ENCODE data around the gene MYRFL.
"Not testable (repeated sequence)": the region's sequence is repeated elsewhere in the genome, so short reads cannot be mapped to it uniquely, and the experiment has no call there.

MYRFL gene

DNA sequence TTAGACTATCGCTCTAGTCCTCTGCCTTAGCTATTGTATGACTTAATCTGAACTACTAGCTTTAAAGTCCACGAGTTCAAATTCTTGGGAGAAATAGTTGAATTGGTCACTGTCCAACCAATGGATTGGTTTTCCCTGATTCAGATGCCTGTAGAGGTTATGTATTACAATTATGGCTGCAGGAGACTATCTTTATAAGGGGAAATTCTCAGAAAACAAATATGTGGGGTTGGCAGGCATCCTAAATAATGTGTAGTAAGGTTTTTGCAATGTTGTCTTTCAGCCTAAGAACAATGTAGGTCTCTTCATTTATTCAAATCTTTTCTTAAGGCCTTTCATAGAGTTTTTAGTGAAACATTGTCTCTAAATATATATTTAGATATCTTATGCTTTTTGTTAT lies 26.9 kb downstream of the MYRFL start:
- TF ChIP-seq, protein P1, sequence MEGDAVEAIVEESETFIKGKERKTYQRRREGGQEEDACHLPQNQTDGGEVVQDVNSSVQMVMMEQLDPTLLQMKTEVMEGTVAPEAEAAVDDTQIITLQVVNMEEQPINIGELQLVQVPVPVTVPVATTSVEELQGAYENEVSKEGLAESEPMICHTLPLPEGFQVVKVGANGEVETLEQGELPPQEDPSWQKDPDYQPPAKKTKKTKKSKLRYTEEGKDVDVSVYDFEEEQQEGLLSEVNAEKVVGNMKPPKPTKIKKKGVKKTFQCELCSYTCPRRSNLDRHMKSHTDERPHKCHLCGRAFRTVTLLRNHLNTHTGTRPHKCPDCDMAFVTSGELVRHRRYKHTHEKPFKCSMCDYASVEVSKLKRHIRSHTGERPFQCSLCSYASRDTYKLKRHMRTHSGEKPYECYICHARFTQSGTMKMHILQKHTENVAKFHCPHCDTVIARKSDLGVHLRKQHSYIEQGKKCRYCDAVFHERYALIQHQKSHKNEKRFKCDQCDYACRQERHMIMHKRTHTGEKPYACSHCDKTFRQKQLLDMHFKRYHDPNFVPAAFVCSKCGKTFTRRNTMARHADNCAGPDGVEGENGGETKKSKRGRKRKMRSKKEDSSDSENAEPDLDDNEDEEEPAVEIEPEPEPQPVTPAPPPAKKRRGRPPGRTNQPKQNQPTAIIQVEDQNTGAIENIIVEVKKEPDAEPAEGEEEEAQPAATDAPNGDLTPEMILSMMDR (IDR thresholded peaks at IDR 0.05; ENCODE audit: extremely low read depth, insufficient read depth, missing control alignments) = no peak
- no peak for DNase-seq (ENCODE audit: low spot score)
- in situ Hi-C loops (cut with MboI; ENCODE audit: low pct_unique_long_range_greater_than_20kb, low sequenced_read_pairs, unreplicated experiment) = no loop called here

DNA sequence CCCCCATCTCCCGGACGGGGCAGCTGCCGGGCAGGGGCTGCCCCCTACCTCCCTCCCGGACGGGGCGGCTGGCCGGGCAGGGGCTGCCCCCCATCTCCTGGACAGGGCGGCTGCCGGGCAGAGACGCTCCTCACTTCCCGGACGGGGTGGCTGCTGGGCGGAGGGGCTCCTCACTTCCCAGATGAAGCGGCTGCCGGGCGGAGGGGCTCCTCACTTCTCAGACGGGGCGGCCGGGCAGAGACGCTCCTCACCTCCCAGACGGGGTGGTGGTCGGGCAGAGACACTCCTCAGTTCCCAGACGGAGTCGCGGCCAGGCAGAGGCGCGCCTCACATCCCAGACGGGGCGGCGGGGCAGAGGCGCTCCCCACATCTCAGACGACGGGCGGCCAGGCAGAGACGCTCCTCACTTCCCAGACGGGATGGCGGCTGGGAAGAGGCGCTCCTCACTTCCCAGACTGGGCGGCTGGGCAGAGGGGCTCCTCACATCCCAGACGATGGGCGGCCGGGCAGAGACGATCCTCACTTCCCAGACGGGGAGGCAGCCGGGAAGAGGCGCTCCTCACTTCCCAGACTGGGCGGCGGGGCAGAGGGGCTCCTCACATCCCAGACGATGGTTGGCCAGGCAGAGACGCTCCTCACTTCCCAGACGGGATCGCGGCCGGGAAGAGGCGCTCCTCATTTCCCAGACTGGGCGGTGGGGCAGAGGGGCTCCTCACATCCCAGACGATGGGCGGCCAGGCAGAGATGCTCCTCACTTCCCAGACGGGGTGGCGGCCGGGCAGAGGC lies 28.3 kb downstream of the MYRFL start:
- DNase-seq (ENCODE audit: low spot score); in situ Hi-C loops (cut with MboI; ENCODE audit: low pct_unique_long_range_greater_than_20kb, low sequenced_read_pairs, unreplicated experiment): not testable (repeated sequence)

DNA sequence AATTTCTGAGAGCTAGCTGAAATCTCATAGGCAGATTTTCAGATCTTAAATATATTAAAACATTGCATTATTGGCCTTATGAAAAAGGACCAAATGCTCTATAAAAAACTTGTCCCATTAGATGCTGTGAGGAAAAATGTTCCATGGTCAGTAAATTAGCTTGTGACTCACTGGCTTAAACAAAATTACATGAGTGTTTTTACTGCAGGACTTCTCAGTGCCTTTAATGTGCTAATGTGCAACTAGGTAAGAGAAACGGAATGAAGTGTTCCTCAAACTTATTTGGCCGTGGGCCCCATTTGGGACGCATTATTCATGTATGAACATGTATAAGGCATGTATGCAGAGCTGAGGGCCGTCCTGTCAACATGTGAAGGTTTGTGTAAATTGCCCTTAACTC lies 41.7 kb downstream of the MYRFL start:
- no peak for DNase-seq (ENCODE audit: low spot score)

DNA sequence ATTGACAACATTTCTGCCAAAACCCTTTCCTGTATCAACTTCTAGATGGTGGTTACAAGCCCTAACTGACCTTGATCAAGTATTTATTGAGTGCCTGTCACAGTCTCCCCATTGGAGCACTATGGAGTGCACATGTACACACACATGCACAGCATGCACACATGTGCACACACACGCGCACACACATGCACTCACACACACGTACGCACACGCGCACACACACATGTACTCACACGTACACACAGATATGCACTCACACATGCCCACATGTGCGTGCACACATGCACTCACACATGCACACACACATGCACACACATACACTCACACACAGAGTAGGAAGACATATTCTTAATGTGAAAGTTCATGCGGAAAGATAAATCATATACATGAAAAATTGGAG lies 43.7 kb downstream of the MYRFL start:
- no peak for DNase-seq (ENCODE audit: low spot score)

More for the DNA sequence above, 41.7 kb downstream of the MYRFL start:
- in situ Hi-C loops (cut with MboI; ENCODE audit: low pct_unique_long_range_greater_than_20kb, low sequenced_read_pairs, unreplicated experiment) = no loop called here
- TF ChIP-seq, protein P1 (IDR thresholded peaks at IDR 0.05; ENCODE audit: extremely low read depth, insufficient read depth, missing control alignments) = no peak

DNA sequence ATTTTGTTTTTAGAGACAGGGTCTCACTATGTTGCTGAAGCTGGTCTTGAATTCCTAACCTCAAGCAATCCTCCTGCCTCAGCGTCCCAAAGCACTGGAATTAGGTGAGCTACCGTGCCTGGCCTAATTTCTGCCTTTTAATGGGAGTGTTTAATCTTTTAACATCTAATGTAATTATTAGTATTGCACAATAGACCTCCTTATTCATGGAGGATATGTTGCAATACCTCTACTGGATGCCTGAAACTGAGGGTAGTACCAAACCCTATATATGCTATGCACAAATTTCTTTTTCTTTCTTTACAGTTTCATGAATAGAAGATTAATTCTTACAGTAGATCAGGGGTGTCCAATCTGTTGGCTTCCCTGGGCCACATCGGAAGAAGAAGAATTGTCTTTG lies 47.8 kb downstream of the MYRFL start:
- no peak for DNase-seq (ENCODE audit: low spot score)
- in situ Hi-C loops (cut with MboI; ENCODE audit: low pct_unique_long_range_greater_than_20kb, low sequenced_read_pairs, unreplicated experiment) = no loop called here
- TF ChIP-seq, protein P1 (IDR thresholded peaks at IDR 0.05; ENCODE audit: extremely low read depth, insufficient read depth, missing control alignments) = no peak

More for the DNA sequence above, 43.7 kb downstream of the MYRFL start:
- TF ChIP-seq, protein P1 (IDR thresholded peaks at IDR 0.05; ENCODE audit: extremely low read depth, insufficient read depth, missing control alignments) = no peak
- in situ Hi-C loops (cut with MboI; ENCODE audit: low pct_unique_long_range_greater_than_20kb, low sequenced_read_pairs, unreplicated experiment) = no loop called here

DNA sequence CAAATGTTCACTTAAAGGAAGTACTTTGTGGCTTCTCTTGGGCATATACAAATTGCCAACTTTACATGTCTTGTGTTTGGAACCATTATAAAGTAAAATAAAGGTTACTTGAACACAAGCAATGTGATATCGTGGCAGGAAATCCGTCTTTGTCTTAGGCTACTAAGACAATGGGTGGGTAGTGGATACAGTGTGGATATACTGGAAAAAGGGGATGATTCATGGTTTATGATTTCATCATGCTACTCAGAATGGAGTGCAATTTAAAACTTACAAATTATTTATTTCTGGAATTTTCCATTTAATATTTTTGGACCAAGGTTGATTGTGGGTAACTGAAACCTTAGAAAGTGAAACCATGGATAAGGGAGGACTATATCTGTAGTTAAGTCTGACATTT lies 48.4 kb downstream of the MYRFL start:
- in situ Hi-C loops (cut with MboI; ENCODE audit: low pct_unique_long_range_greater_than_20kb, low sequenced_read_pairs, unreplicated experiment) = no loop called here
- no peak for DNase-seq (ENCODE audit: low spot score)

DNA sequence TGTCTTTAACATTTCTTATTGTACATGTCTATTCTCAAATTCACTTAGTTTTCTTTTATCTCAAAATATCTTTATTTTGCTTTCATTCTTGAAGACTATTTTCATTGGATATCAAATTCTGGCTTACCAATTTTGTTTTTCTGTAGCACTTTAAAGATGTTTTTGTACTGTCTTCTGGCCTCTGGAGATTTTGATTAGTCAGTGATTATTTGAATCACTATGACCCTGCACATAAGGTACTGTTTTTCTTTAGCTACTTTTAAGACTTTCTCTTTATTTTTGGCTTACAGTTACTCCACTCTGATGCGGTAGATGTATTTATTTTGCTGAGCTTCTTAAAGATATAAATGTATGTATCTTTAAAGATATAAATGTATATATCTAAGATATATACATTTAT lies 49.6 kb downstream of the MYRFL start:
- no peak for DNase-seq (ENCODE audit: low spot score)
- TF ChIP-seq, protein P1 (IDR thresholded peaks at IDR 0.05; ENCODE audit: extremely low read depth, insufficient read depth, missing control alignments) = no peak
- in situ Hi-C loops (cut with MboI; ENCODE audit: low pct_unique_long_range_greater_than_20kb, low sequenced_read_pairs, unreplicated experiment) = no loop called here

More for the DNA sequence above, 48.4 kb downstream of the MYRFL start:
- TF ChIP-seq, protein P1 (IDR thresholded peaks at IDR 0.05; ENCODE audit: extremely low read depth, insufficient read depth, missing control alignments) = no peak
